Kidney (tissue), 14 donors: Measurements from ENCODE around the gene FCAMR. TPM values are rescaled to one million over a fixed set of nuclear protein-coding genes. Genes with fewer than 3 reads are reported as not detected.

ENCODE experiments used
- DNase-seq, 5 donors: peaks; one replicate each; pipeline ENCODE4 v3.0.0-alpha.2; 2013 to 2020
- FAIRE-seq: peaks from 2 replicates; lab custom pipeline; 2012; peaks lifted over from hg19 to GRCh38; lab: Jason Lieb, UNC
- H3K27ac ChIP-seq, 2 donors: one replicate each; pipeline ENCODE4 v1.7.0; 2013; ENCODE audit warnings: low read depth in 2 of 2, low read length in 2 of 2, inconsistent platforms in 1 of 2
- H3K27me3 ChIP-seq: one replicate; pipeline ENCODE4 v1.7.1; 2013; ENCODE audit warnings: low read length, inconsistent platforms; ENCODE audit not compliant: control insufficient read depth, insufficient read depth
- H3K36me3 ChIP-seq, 3 donors: one replicate each; pipeline versions ENCODE4 v1.7.0 to v1.7.1; 2013; ENCODE audit warnings: low read length in 3 of 3, control low read depth in 1 of 3, inconsistent platforms in 1 of 3; ENCODE audit not compliant: insufficient read depth in 3 of 3, control insufficient read depth in 2 of 3
- H3K4me1 ChIP-seq, 3 donors: one replicate each; pipeline versions ENCODE4 v1.7.0 to v1.7.1; 2013; ENCODE audit warnings: low read length in 3 of 3, inconsistent platforms in 1 of 3, low read depth in 1 of 3; ENCODE audit not compliant: control insufficient read depth in 2 of 3, insufficient read depth in 2 of 3
- H3K4me3 ChIP-seq, 3 donors: one replicate each; pipeline versions ENCODE4 v1.7.0 to v1.8.1; 2013; ENCODE audit warnings: low read length in 3 of 3, control low read depth in 1 of 3, inconsistent platforms in 1 of 3
- H3K9ac ChIP-seq, 3 donors: one replicate each; pipeline versions ENCODE4 v1.7.0 to v1.7.1; 2013; ENCODE audit warnings: low read length in 3 of 3, control low read depth in 1 of 3, inconsistent platforms in 1 of 3
- H3K9me3 ChIP-seq, 3 donors: one replicate each; pipeline versions ENCODE4 v1.7.0 to v1.7.1; 2013; ENCODE audit warnings: low read length in 3 of 3, control low read depth in 1 of 3, inconsistent platforms in 1 of 3; ENCODE audit not compliant: control insufficient read depth in 2 of 3, insufficient read depth in 1 of 3
- intact Hi-C: fragments of 100-400 bp; cut with DNase I; formaldehyde crosslinking; loops from one replicate; pipeline ENCODE4 v1.11.1; 2022
- polyA plus RNA-seq: library from polyadenylated mRNA; stranded (reverse); fragments of 350-450 nt; fragmentation: Illumina TruSeq; extraction: RNeasy Lipid Tissue Mini Kit (QIAGEN cat#74804); gene quantifications from one replicate; pipeline ENCODE4 v1.2.3, GENCODE V29; 2014; ENCODE audit warnings: low read depth, low replicate concordance; ENCODE audit not compliant: insufficient read depth
- total RNA-seq: library from RNA; stranded (reverse); fragmentation: NEBNext Ultra II Directional; extraction: Animal tissue kit (Norgen Biotek cat#: 25700); gene quantifications from one replicate; pipeline ENCODE4 v1.2.1, GENCODE V29; 2021
- TF ChIP-seq, protein P1 (sequence below): IDR thresholded peaks from 3 replicates; pipeline ENCODE4 v1.5.1; 2012; ENCODE audit warnings: mild to moderate bottlenecking, moderate library complexity, borderline replicate concordance; ENCODE audit not compliant: insufficient read depth; ENCODE audit errors: extremely low read depth
- donor health status: control.
- donor health status: control.
- donor health status: control.
- donor health status: control.
- donor health status: control.
- donor health status: DM: yes; HTN: yes; CAD: no.
- donor health status: Normal renal cell carcinoma (clear cell type).

Gene FCAMR
- total and polyA plus RNA-seq, 2 donors from 2014 or later: 1.8 to 34.6 TPM

DNA sequence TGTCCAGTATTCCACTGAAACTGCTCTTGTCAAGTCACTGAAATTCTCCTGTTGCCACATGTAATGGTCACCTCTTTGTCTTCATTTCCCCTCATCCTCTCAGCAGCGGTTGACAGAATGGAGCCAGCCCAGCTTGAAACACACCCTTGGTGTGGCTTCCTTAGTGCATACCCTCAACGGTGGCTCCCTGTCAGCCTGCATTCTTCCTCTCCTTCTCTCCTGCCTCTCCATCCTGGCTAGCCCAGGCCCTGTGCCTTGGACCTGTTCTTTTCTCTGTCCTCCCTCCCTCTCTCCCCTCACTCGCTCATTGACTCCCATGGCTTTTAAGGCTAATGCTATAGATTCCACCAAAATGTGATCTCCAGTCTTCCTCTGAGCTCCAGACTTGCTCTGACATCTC, 52.2 kb downstream of the FCAMR start:
- Histone ChIP-seq H3K36me3 (no peaks in the 10 kb centered on the region), H3K4me1 (no peaks in the 10 kb centered on the region), H3K27me3 (no peaks in the 10 kb centered on the region), H3K9ac (no peak overlapping the region), H3K9me3 (no peaks in the 10 kb centered on the region), H3K27ac (no peak overlapping the region), H3K4me3 (no peak overlapping the region)
- DNase-seq (peak in 1 of 5 donors; percentile 9), FAIRE-seq (no peak)
- intact Hi-C loops: no loop called here
- TF ChIP-seq, protein P1, sequence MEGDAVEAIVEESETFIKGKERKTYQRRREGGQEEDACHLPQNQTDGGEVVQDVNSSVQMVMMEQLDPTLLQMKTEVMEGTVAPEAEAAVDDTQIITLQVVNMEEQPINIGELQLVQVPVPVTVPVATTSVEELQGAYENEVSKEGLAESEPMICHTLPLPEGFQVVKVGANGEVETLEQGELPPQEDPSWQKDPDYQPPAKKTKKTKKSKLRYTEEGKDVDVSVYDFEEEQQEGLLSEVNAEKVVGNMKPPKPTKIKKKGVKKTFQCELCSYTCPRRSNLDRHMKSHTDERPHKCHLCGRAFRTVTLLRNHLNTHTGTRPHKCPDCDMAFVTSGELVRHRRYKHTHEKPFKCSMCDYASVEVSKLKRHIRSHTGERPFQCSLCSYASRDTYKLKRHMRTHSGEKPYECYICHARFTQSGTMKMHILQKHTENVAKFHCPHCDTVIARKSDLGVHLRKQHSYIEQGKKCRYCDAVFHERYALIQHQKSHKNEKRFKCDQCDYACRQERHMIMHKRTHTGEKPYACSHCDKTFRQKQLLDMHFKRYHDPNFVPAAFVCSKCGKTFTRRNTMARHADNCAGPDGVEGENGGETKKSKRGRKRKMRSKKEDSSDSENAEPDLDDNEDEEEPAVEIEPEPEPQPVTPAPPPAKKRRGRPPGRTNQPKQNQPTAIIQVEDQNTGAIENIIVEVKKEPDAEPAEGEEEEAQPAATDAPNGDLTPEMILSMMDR: no peak

DNA sequence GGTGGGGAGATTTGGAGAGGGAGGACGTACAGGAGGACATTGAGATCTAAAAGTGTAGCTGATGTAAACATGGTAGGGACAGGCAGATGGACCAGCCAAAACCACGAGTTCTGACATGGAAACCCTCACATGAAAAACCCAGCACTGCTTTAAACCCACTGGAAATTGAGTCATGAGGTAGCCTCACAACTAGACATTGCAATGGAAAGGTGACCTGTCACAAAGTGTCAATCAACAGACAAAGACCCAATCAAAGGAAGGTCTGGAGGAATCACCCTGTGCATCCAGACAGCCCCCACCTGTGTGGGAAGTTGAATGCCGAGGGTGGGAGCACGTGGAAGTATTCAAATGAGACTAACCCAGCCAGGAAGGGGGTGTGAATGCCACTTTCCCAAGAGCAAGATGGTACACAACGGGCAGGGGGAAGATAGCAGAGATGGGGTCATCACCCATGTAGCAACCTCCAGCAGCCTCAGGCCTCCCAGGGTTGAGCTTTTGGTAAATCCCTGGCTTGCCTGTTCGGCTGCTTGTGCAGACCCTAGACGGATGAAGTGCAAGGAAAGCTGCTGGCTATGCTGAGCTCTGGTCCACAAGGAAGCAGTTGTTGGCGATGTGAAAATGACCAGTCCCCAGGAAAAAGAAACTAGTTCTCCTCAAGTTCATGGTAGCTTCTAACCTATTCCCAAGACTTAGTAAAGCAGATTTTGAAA, 54.1 kb downstream of the FCAMR start:
- Histone ChIP-seq H3K27me3 (no peaks in the 10 kb centered on the region), H3K9me3 (no peaks in the 10 kb centered on the region), H3K4me1 (no peaks in the 10 kb centered on the region), H3K36me3 (no peaks in the 10 kb centered on the region), H3K27ac (no peak overlapping the region), H3K9ac (no peak overlapping the region), H3K4me3 (no peak overlapping the region)
- TF ChIP-seq, protein P1: no peak
- intact Hi-C loops: no loop called here
- no peak for FAIRE-seq
- peak in 1 of 5 donors; percentile 23 for DNase-seq

DNA sequence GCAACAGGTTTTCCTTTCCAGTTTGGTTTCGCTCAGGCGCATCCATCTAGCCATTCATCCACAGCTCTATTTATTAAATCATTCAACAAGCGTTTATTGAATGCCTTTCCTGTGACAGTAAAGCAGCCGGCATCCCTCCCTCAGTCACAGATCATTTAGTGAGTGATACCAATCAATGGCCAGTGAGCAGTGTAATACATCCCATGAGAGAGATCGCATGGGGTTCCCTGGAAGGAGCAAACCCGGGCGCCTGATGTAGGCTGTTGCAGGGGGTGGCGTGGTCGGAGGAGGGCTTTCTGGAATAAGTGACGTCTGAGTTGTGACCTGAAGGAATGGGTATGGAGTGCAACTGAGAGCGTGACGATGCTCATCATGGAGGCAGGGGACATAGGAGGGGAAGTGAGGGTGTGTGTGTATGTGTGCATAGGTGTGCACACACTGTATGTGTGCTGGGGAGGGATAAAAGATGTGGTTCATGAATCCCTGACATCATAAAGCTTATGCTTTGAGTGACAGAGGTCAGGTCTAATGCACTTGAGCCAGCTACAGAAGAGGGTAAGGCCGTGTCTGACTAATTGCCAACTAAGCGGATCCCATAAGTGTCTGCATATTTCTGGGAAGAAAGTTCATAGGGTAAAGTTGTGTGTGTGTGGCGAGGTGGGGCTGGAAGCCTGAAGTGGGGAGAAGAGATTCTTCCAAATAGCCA, 55.1 kb downstream of the FCAMR start:
- TF ChIP-seq, protein P1: no peak
- DNase-seq: peak in 1 of 5 donors; percentile 47

More for the DNA sequence above, 55.1 kb downstream of the FCAMR start:
- intact Hi-C loops: no loop called here
- no peaks in the 10 kb centered on the region for H3K4me1 ChIP-seq
- H3K9me3 ChIP-seq: no peaks in the 10 kb centered on the region
- no peaks in the 10 kb centered on the region for H3K27me3 ChIP-seq
- FAIRE-seq: no peak
- no peak overlapping the region for H3K9ac ChIP-seq
- H3K4me3 ChIP-seq: no peak overlapping the region
- no peak overlapping the region for H3K27ac ChIP-seq
- no peaks in the 10 kb centered on the region for H3K36me3 ChIP-seq
